HG03045 (cell line): Measurements from ENCODE around the gene ATP5F1D.

Source experiments
- ATAC-seq: cut with Tn5 transposase; IDR thresholded peaks from one replicate; pipeline ENCODE4 v1.9.1; 2021; ENCODE audit warnings: mild to moderate bottlenecking, moderate library complexity; ENCODE audit not compliant: unreplicated experiment

Gene ATP5F1D

GRCh38 chr19:1231729-1232637 is 9.6 kb upstream of the ATP5F1D start:
- no peak for ATAC-seq

GRCh38 chr19:1232652-1233072 is 8.9 kb upstream of the ATP5F1D start:
- no peak for ATAC-seq

GRCh38 chr19:1233115-1233667 is 8.4 kb upstream of the ATP5F1D start:
- ATAC-seq = no peak

- ATAC-seq = no peak
These were observed 7.2 kb upstream of the ATP5F1D start for GRCh38 chr19:1234051-1234954.

GRCh38 chr19:1234955-1235380 is 6.6 kb upstream of the ATP5F1D start:
- ATAC-seq = no peak

GRCh38 chr19:1235625-1236538 is 5.7 kb upstream of the ATP5F1D start:
- no peak for ATAC-seq

- no peak for ATAC-seq
These were observed 5.0 kb upstream of the ATP5F1D start for GRCh38 chr19:1236576-1236975.

- ATAC-seq = no peak
These were observed 4.4 kb upstream of the ATP5F1D start for GRCh38 chr19:1237027-1237659.

- ATAC-seq = no peak
These were observed 3.7 kb upstream of the ATP5F1D start, which contains the start of gene CBARP for GRCh38 chr19:1237754-1238368. CBARP (minus strand) TSS chr19:1238005; CDS start chr19:1236100, 1,905 bp downstream.

- no peak for ATAC-seq
These were observed 2.9 kb upstream of the ATP5F1D start for GRCh38 chr19:1238369-1239303.

GRCh38 chr19:1239420-1239795 is 2.1 kb upstream of the ATP5F1D start:
- no peak for ATAC-seq

GRCh38 chr19:1239796-1240737 is 1.5 kb upstream of the ATP5F1D start:
- ATAC-seq = peak; percentile 34

- no peak for ATAC-seq
These were observed 626 bp upstream of the ATP5F1D start for GRCh38 chr19:1240925-1241324.

GRCh38 chr19:1243768-1244692 is 2.5 kb downstream of the ATP5F1D start:
- ATAC-seq = no peak

- no peak for ATAC-seq
These were observed 3.3 kb downstream of the ATP5F1D start for GRCh38 chr19:1244693-1245451.
